H1 (cell line): Measurements from ENCODE around the gene ANAPC15. TPM values are rescaled to one million over a fixed set of nuclear protein-coding genes. Genes with fewer than 3 reads are reported as not detected.

Experiments
- CTCF ChIA-PET: fragments of 300-600 bp; sonication (Branson Sonifier 250); formaldehyde crosslinking; loops from one replicate; lab custom pipeline; 2021; ENCODE audit not compliant: partially characterized antibody; lab: Charles Lee
- POLR2A ChIA-PET: fragments of 300-600 bp; sonication (Branson Sonifier 250); formaldehyde crosslinking; loops from one replicate; lab custom pipeline; 2021; ENCODE audit warnings: inconsistent platforms; ENCODE audit not compliant: partially characterized antibody; lab: Charles Lee
- DNase-seq, 2 experiments: peaks; one replicate each; pipeline versions ENCODE4 v3.0.0 to v3.0.0-alpha.2; 2010 to 2022; ENCODE audit warnings: low spot score in 2 of 2, low read depth in 1 of 2, mixed read lengths in 1 of 2
- FAIRE-seq: peaks from 2 replicates; lab custom pipeline; 2011; peaks lifted over from hg19 to GRCh38; lab: Jason Lieb, UNC
- H2AFZ ChIP-seq: 2 replicates; pipeline ENCODE4 v1.8.1; 2012; ENCODE audit warnings: low read length, inconsistent platforms
- H2AK5ac ChIP-seq: 2 replicates; pipeline ENCODE4 v1.6.1; 2013; ENCODE audit warnings: low read depth, low read length
- H2BK120ac ChIP-seq: replicated peaks from 2 replicates; pipeline ENCODE3; 2013; ENCODE audit warnings: low read depth, low read length, inconsistent platforms
- H2BK12ac ChIP-seq: 2 replicates; pipeline ENCODE4 v1.6.1; 2013; ENCODE audit warnings: low read depth, low read length
- H2BK15ac ChIP-seq: 2 replicates; pipeline ENCODE4 v1.6.1; 2013; ENCODE audit warnings: low read length
- H2BK20ac ChIP-seq: 2 replicates; pipeline ENCODE4 v1.6.1; 2013; ENCODE audit warnings: low read length
- H2BK5ac ChIP-seq: 2 replicates; pipeline ENCODE4 v1.6.1; 2013; ENCODE audit warnings: low read depth, low read length
- H3K14ac ChIP-seq: 2 replicates; pipeline ENCODE4 v1.6.1; 2013; ENCODE audit warnings: inconsistent platforms; ENCODE audit not compliant: insufficient read length
- H3K18ac ChIP-seq: 2 replicates; pipeline ENCODE4 v1.6.1; 2013; ENCODE audit warnings: low read length; ENCODE audit errors: extremely low read depth
- H3K23ac ChIP-seq: 2 replicates; pipeline ENCODE4 v1.6.1; 2013; ENCODE audit warnings: inconsistent platforms; ENCODE audit not compliant: insufficient read length
- H3K23me2 ChIP-seq: 2 replicates; pipeline ENCODE4 v1.6.1; 2013; ENCODE audit warnings: low read depth, low read length
- H3K27ac ChIP-seq: 2 replicates; pipeline ENCODE4 v1.6.1; 2011; ENCODE audit warnings: low read depth, low read length, inconsistent platforms
- H3K27me3 ChIP-seq, 4 experiments: replicated peaks in 1 of 4; 1 replicate in 1 of 4; 2 replicates in 3 of 4; pipeline versions ENCODE4 v1.6.1 to v1.8.1; 2011 to 2013; ENCODE audit warnings: low read length in 3 of 4, mild to moderate bottlenecking in 3 of 4, inconsistent platforms in 2 of 4, mixed read lengths in 2 of 4, moderate library complexity in 1 of 4; ENCODE audit not compliant: control insufficient read depth in 3 of 4, insufficient read depth in 3 of 4; ENCODE audit errors: extremely low read depth in 1 of 4
- H3K36me3 ChIP-seq, 4 experiments: 2 replicates each; pipeline versions ENCODE4 v1.6.1 to v1.8.1; 2011 to 2013; ENCODE audit warnings: mild to moderate bottlenecking in 4 of 4, low read length in 3 of 4, moderate library complexity in 2 of 4, control low read depth in 1 of 4, inconsistent platforms in 1 of 4; ENCODE audit not compliant: insufficient read depth in 4 of 4, control insufficient read depth in 2 of 4
- H3K4ac ChIP-seq: replicated peaks from 2 replicates; pipeline ENCODE3; 2013; ENCODE audit warnings: low read length, low read depth, mixed read lengths, inconsistent platforms; ENCODE audit not compliant: insufficient read length
- H3K4me1 ChIP-seq, 4 experiments: replicated peaks in 1 of 4; 1 replicate in 1 of 4; 2 replicates in 3 of 4; pipeline versions ENCODE4 v1.6.1 to v1.8.1; 2011 to 2013; ENCODE audit warnings: low read length in 3 of 4, inconsistent platforms in 2 of 4, mixed read lengths in 1 of 4; ENCODE audit not compliant: insufficient read depth in 4 of 4, control insufficient read depth in 3 of 4
- H3K4me2 ChIP-seq, 2 experiments: 2 replicates each; pipeline versions ENCODE4 v1.6.1 to v1.8.1; 2011 to 2013; ENCODE audit warnings: low read depth in 2 of 2, low read length in 2 of 2, control low read depth in 1 of 2, inconsistent platforms in 1 of 2, mild to moderate bottlenecking in 1 of 2; ENCODE audit not compliant: insufficient read depth in 1 of 2
- H3K4me3 ChIP-seq, 4 experiments: fragments of 200-600, 300-600 bp in 1 of 4; sonication (generic), shearing (Covaris generic), sonication (Bioruptor Twin) in 1 of 4; 2 replicates each; pipeline versions ENCODE4 v1.5.1 to v1.8.1; 2011 to 2016; ENCODE audit warnings: low read length in 4 of 4, low read depth in 3 of 4, control low read depth in 2 of 4, inconsistent platforms in 2 of 4, mild to moderate bottlenecking in 2 of 4, mixed read lengths in 1 of 4, moderate library complexity in 1 of 4; ENCODE audit not compliant: insufficient read depth in 2 of 4; ENCODE audit errors: extremely low read depth in 1 of 4
- H3K56ac ChIP-seq: replicated peaks from 2 replicates; pipeline ENCODE3; 2013; ENCODE audit warnings: low read depth, mild to moderate bottlenecking, mixed read lengths, low read length, inconsistent platforms; ENCODE audit not compliant: insufficient read length
- H3K79me1 ChIP-seq: 2 replicates; pipeline ENCODE4 v1.6.1; 2013; ENCODE audit warnings: low read depth, low read length, control low read depth
- H3K79me2 ChIP-seq, 2 experiments: 2 replicates each; pipeline versions ENCODE4 v1.6.1 to v1.8.1; 2012 to 2013; ENCODE audit warnings: low read length in 2 of 2, mild to moderate bottlenecking in 2 of 2, inconsistent platforms in 1 of 2; ENCODE audit not compliant: insufficient read depth in 2 of 2, control insufficient read depth in 1 of 2
- H3K9ac ChIP-seq, 4 experiments: replicated peaks in 1 of 4; 1 replicate in 1 of 4; 2 replicates in 3 of 4; pipeline versions ENCODE4 v1.6.1 to v1.8.1; 2011 to 2013; ENCODE audit warnings: low read depth in 3 of 4, low read length in 3 of 4, control low read depth in 2 of 4, mild to moderate bottlenecking in 2 of 4, moderate library complexity in 2 of 4, inconsistent platforms in 1 of 4; ENCODE audit errors: extremely low read depth in 1 of 4
- H3K9me3 ChIP-seq, 2 experiments: 2 replicates each; pipeline versions ENCODE4 v1.6.1 to v1.8.1; 2012 to 2013; ENCODE audit warnings: mild to moderate bottlenecking in 2 of 2, moderate library complexity in 2 of 2, control low read depth in 1 of 2, inconsistent platforms in 1 of 2, low read depth in 1 of 2, low read length in 1 of 2, mixed read lengths in 1 of 2; ENCODE audit not compliant: insufficient read depth in 2 of 2
- H4K20me1 ChIP-seq, 2 experiments: replicated peaks in 1 of 2; 2 replicates each; pipeline versions ENCODE3 to v1.8.1; 2011 to 2013; ENCODE audit warnings: inconsistent platforms in 2 of 2, low read length in 2 of 2, mild to moderate bottlenecking in 1 of 2; ENCODE audit not compliant: insufficient read depth in 2 of 2, control insufficient read depth in 1 of 2
- H4K5ac ChIP-seq: 2 replicates; pipeline ENCODE4 v1.6.1; 2013; ENCODE audit warnings: low read length, low read depth, mixed read lengths, inconsistent platforms; ENCODE audit not compliant: insufficient read length
- H4K8ac ChIP-seq: 2 replicates; pipeline ENCODE4 v1.8.0; 2013; ENCODE audit warnings: mild to moderate bottlenecking, moderate library complexity, low read length, inconsistent platforms; ENCODE audit not compliant: insufficient read depth; ENCODE audit errors: extremely low read depth
- H4K91ac ChIP-seq: replicated peaks from 2 replicates; pipeline ENCODE3; 2013; ENCODE audit warnings: low read length, mixed read lengths, inconsistent platforms; ENCODE audit not compliant: insufficient read length
- BRCA1 ChIP-seq: IDR thresholded peaks from 2 replicates; pipeline ENCODE4 v1.6.1; 2012; ENCODE audit warnings: low read depth, low read length, improper control_type of control experiment
- EGR1 ChIP-seq: IDR thresholded peaks from 2 replicates; pipeline ENCODE4 v1.6.1; 2011; ENCODE audit warnings: low read depth, low read length, borderline replicate concordance
- JUND ChIP-seq: IDR thresholded peaks from 2 replicates; pipeline ENCODE4 v1.6.1; 2011; ENCODE audit warnings: mild to moderate bottlenecking, improper control_type of control experiment, low read length
- RAD21 ChIP-seq, 2 experiments: IDR thresholded peaks in 1 of 2; conservative IDR thresholded peaks in 1 of 2; 2 replicates each; pipeline ENCODE4 v1.6.1; 2011; ENCODE audit warnings: low read depth in 2 of 2, low read length in 2 of 2, improper control_type of control experiment in 1 of 2, inconsistent platforms in 1 of 2, mild to moderate bottlenecking in 1 of 2, moderate library complexity in 1 of 2
- RXRA ChIP-seq: IDR thresholded peaks from 2 replicates; pipeline ENCODE4 v1.6.1; 2011; ENCODE audit warnings: low read depth, mild to moderate bottlenecking, low read length, moderate library complexity; ENCODE audit not compliant: insufficient read depth
- WGBS, 2 experiments: shearing (Covaris generic) in 1 of 2; methylation state at CpG; one replicate each; pipeline versions ENCODE4 v1.1.6 to v1.1.7; 2013 to 2015; ENCODE audit warnings: low lambda C conversion rate in 2 of 2, mixed read lengths in 2 of 2, inconsistent platforms in 1 of 2, low coverage in 1 of 2, missing lambda C conversion rate in 1 of 2; ENCODE audit not compliant: insufficient replicate concordance in 2 of 2, insufficient coverage in 1 of 2, insufficient read length in 1 of 2; ENCODE audit errors: extremely low coverage in 1 of 2, missing lambda C conversion rate in 1 of 2; 5-methylcytosine and 5-hydroxymethylcytosine counted together
- polyA plus RNA-seq, 7 experiments: library from polyadenylated mRNA; depleted of rRNA in 3 of 7; stranded (reverse) in 5 of 7; unstranded in 2 of 7; fragments of >200 nt in 5 of 7; fragments of 200-250 nt in 2 of 7; gene quantifications; 1 replicate in 5 of 7; 2 replicates in 1 of 7; 4 replicates in 1 of 7; pipeline versions ENCODE4 v1.2.1 to v1.2.3, GENCODE V29; 2011 to 2013; ENCODE audit warnings: missing spikeins in 2 of 7, mixed read lengths in 2 of 7
- total RNA-seq: library from RNA; stranded (reverse); fragmentation: NEBNext Ultra II Directional; extraction: Animal tissue kit (Norgen Biotek cat#: 25700); gene quantifications from 2 replicates; pipeline ENCODE4 v1.2.1, GENCODE V29; 2021

Gene ANAPC15
- total and polyA plus RNA-seq, 2 of the 8 experiments (the other 6 are each of a cell fraction or from before 2014, with no cell fraction given), result 66.2 to 74.9 TPM

GRCh38 chr11:72146625-72147024 lies 34.1 kb upstream of the ANAPC15 start:
- no peak for DNase-seq
- Histone ChIP-seq H3K23me2 (no peaks in the 10 kb centered on the region), H3K56ac (no peak overlapping the region), H2BK5ac (no peak overlapping the region), H3K79me1 (no peaks in the 10 kb centered on the region), H3K4ac (no peak overlapping the region), H2BK120ac (no peak overlapping the region), H3K79me2 (no peaks in the 10 kb centered on the region), H4K20me1 (no peaks in the 10 kb centered on the region), H2AK5ac (no peak overlapping the region), H2BK12ac (no peak overlapping the region), H4K91ac (no peak overlapping the region), H3K9ac (no peak overlapping the region), H3K14ac (no peak overlapping the region), H3K4me2 (no peak overlapping the region), H4K8ac (no peak overlapping the region), H3K27ac (no peak overlapping the region), H3K9me3 (no peaks in the 10 kb centered on the region), H4K5ac (no peak overlapping the region), H3K27me3 (no peaks in the 10 kb centered on the region), H2BK20ac (no peak overlapping the region), H3K4me3 (no peak overlapping the region), H2AFZ (no peak overlapping the region), H2BK15ac (no peak overlapping the region), H3K36me3 (no peaks in the 10 kb centered on the region), H3K18ac (no peak overlapping the region), H3K23ac (no peak overlapping the region), H3K4me1 (no peaks in the 10 kb centered on the region)
- ChIA-PET POLR2A (no interaction called here), CTCF (interaction anchor here (0.7 to 2.2 kb wide), 8 partner anchors 8 to 73 kb away, joined by 3 to 10 read pairs (median 3); no protein-coding TSS in a partner anchor)
- no peak for FAIRE-seq
- 32% methylated on average over 2 of the region's 2 CpGs; no CpG with 5 or more reads in 1 of the 2 experiments for WGBS, 2 experiments
- TF ChIP-seq JUND, result no peak
- TF ChIP-seq RXRA, result 0 out of 2 replicates have a peak, but pooled peaks have one; percentile 31
- TF ChIP-seq BRCA1, result no peak
- TF ChIP-seq RAD21 (IDR thresholded peaks at IDR 0.05 in 1 of 2, conservative IDR thresholded peaks at IDR 0.05 in 1 of 2; ENCODE audit: low read depth in 2 of 2, low read length in 2 of 2), result no peak
- no peak for TF ChIP-seq EGR1
